HepG2 (cell line): ENCODE results near the gene YAP1. TPM values are rescaled to one million over a fixed set of nuclear protein-coding genes. Genes with fewer than 3 reads are reported as not detected.

Experiments used
- CCAR2 ChIP-seq: fragments of 200-400 bp; formaldehyde crosslinking; optimal IDR thresholded peaks from 2 replicates; pipeline ENCODE3; 2018; ENCODE audit warnings: low read depth, mild to moderate bottlenecking, low read length, moderate library complexity
- EHMT2 ChIP-seq: fragments of 200-600 bp; sonication (generic); IDR thresholded peaks from 2 replicates; pipeline ENCODE4 v1.7.0; 2017; ENCODE audit warnings: antibody characterized with exemption, low read depth, low read length, borderline replicate concordance
- FIP1L1 ChIP-seq: fragments of 200-400 bp; formaldehyde crosslinking; IDR thresholded peaks from 2 replicates; pipeline ENCODE4 v1.6.1; 2018; ENCODE audit warnings: low read depth, mild to moderate bottlenecking, low read length, moderate library complexity, borderline replicate concordance; ENCODE audit not compliant: insufficient read depth
- GATA4 ChIP-seq: sonication (generic); IDR thresholded peaks from 2 replicates; pipeline ENCODE4 v1.6.1; 2016; ENCODE audit warnings: antibody characterized with exemption, low read depth, borderline replicate concordance
- HES4 ChIP-seq: sonication (generic); formaldehyde crosslinking; IDR thresholded peaks from 2 replicates; pipeline ENCODE4 v1.9.0; 2021; ENCODE audit warnings: mild to moderate bottlenecking, missing genetic modification reagents, borderline replicate concordance
- KAT2B ChIP-seq: fragments of 150-350 bp; IDR thresholded peaks from 2 replicates; pipeline ENCODE4 v1.6.1; 2014; ENCODE audit warnings: low read depth, low read length, borderline replicate concordance
- NFKB2 ChIP-seq: sonication (generic); formaldehyde crosslinking; IDR thresholded peaks from 2 replicates; pipeline ENCODE4 v1.4.0; 2020; ENCODE audit warnings: missing genetic modification reagents, borderline replicate concordance
- PHF21A ChIP-seq: sonication (generic); formaldehyde crosslinking; IDR thresholded peaks from 2 replicates; pipeline ENCODE4 v1.5.0; 2020; ENCODE audit warnings: mild to moderate bottlenecking, missing genetic modification reagents
- TBX2 ChIP-seq: sonication (generic); formaldehyde crosslinking; IDR thresholded peaks from 2 replicates; pipeline ENCODE4 v1.5.0; 2020; ENCODE audit warnings: missing genetic modification reagents, mild to moderate bottlenecking, borderline replicate concordance
- ZKSCAN8 ChIP-seq: IDR thresholded peaks from 2 replicates; pipeline ENCODE4 v1.6.1; 2016; ENCODE audit warnings: borderline replicate concordance, missing genetic modification reagents, missing compliant biosample characterization
- ZMAT3 ChIP-seq: sonication (generic); formaldehyde crosslinking; conservative IDR thresholded peaks from 2 replicates; pipeline ENCODE4 v1.7.0; 2021; ENCODE audit warnings: missing genetic modification reagents
- ZNF274 ChIP-seq: sonication (generic); formaldehyde crosslinking; IDR thresholded peaks from 2 replicates; pipeline ENCODE4 v1.5.1; 2020; ENCODE audit warnings: mild to moderate bottlenecking, missing genetic modification reagents
- ZNF737 ChIP-seq: sonication (generic); formaldehyde crosslinking; IDR thresholded peaks from 2 replicates; pipeline ENCODE4 v1.5.0; 2020; ENCODE audit warnings: missing genetic modification reagents, mild to moderate bottlenecking, borderline replicate concordance
- polyA plus RNA-seq, 8 experiments: library from polyadenylated mRNA; depleted of rRNA in 3 of 8; stranded (reverse) in 7 of 8; unstranded in 1 of 8; fragments of >200 nt; fragmentation: Illumina TruSeq in 4 of 8; extraction: Trizol in 4 of 8; gene quantifications; 2 replicates each; pipeline versions ENCODE4 v1.2.1 to v1.2.3, GENCODE V29; 2011 to 2016; ENCODE audit warnings: low read depth in 4 of 8, missing spikeins in 1 of 8, mixed read lengths in 1 of 8; ENCODE audit not compliant: insufficient read depth in 1 of 8
- total RNA-seq, 5 experiments: library from RNA; depleted of rRNA; stranded (reverse); fragments of >200 nt; fragmentation: Illumina TruSeq; extraction: Trizol; gene quantifications; 2 replicates each; pipeline ENCODE4 v1.2.3, GENCODE V29; 2016; ENCODE audit warnings: low read depth in 1 of 5
- TF ChIP-seq, protein P1 (sequence below): sonication (generic); formaldehyde crosslinking; IDR thresholded peaks from 2 replicates; pipeline ENCODE4 v1.5.0; 2020; ENCODE audit warnings: mild to moderate bottlenecking, missing genetic modification reagents
- TF ChIP-seq, protein P2 (sequence below): fragments of 450-650 bp; IDR thresholded peaks from 2 replicates; pipeline ENCODE4 v1.6.1; 2016
- TF ChIP-seq, protein P3 (sequence below): sonication (generic); formaldehyde crosslinking; IDR thresholded peaks from 2 replicates; pipeline ENCODE4 v1.8.1; 2023; ENCODE audit warnings: missing genetic modification reagents, mild to moderate bottlenecking, borderline replicate concordance
- TF ChIP-seq, protein P4 (sequence below): sonication (generic); formaldehyde crosslinking; IDR thresholded peaks from 2 replicates; pipeline ENCODE4 v1.5.1; 2020; ENCODE audit warnings: missing genetic modification reagents, mild to moderate bottlenecking, borderline replicate concordance
- TF ChIP-seq, protein P5 (sequence below), 2 experiments: sonication (generic) in 1 of 2; formaldehyde crosslinking in 1 of 2; IDR thresholded peaks; 2 replicates each; pipeline versions ENCODE4 v1.4.0 to v1.6.1; 2018 to 2020; ENCODE audit warnings: missing genetic modification reagents in 2 of 2, borderline replicate concordance in 1 of 2, low read depth in 1 of 2, mild to moderate bottlenecking in 1 of 2, missing biosample characterization in 1 of 2

Gene YAP1
- total and polyA plus RNA-seq, 2 of the 13 experiments (the other 11 are each of a cell fraction or from before 2014, with no cell fraction given), result 59.5 to 91.0 TPM

DNA sequence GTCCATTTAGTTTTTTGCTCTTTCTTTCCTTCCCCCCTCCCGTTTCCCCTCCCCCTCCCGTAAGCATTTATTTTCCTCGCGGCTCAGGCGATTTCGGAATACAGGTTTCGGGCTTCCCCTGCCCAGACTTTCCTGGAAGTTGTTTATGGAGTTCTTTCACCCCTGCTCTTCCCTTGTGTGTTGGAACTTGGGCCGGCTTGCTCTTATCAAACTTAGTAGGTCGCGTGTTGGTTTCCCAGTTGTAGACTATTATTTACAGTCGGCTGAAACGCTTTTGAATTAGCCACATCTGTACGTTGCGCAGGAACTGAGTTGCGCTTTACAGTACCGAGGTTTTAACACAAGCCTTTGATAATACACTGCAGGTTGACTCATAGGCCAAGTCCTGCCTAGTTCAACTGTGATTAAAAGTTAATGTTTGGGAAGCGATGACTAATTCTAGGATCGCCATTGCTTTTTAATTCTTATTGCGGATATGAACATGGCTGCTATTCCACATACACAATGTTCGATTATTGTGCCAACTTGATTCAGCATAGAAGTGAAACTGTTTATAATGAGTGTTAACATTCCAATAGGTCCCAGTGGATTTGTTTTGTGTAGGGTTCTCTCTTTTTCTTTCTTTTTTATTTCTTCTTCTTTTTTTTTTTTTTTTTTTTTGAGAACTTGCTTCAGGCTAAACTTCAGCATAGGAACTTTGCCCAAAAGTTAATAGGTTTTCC, 1.7 kb downstream of the YAP1 start (continued):
- TF ChIP-seq, protein P1, sequence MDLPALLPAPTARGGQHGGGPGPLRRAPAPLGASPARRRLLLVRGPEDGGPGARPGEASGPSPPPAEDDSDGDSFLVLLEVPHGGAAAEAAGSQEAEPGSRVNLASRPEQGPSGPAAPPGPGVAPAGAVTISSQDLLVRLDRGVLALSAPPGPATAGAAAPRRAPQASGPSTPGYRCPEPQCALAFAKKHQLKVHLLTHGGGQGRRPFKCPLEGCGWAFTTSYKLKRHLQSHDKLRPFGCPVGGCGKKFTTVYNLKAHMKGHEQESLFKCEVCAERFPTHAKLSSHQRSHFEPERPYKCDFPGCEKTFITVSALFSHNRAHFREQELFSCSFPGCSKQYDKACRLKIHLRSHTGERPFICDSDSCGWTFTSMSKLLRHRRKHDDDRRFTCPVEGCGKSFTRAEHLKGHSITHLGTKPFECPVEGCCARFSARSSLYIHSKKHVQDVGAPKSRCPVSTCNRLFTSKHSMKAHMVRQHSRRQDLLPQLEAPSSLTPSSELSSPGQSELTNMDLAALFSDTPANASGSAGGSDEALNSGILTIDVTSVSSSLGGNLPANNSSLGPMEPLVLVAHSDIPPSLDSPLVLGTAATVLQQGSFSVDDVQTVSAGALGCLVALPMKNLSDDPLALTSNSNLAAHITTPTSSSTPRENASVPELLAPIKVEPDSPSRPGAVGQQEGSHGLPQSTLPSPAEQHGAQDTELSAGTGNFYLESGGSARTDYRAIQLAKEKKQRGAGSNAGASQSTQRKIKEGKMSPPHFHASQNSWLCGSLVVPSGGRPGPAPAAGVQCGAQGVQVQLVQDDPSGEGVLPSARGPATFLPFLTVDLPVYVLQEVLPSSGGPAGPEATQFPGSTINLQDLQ (CRISPR knock-in tag), result no peak
- TF ChIP-seq GATA4, result peak; percentile 39; the same call in 1 of the 2 replicates
- no peak for TF ChIP-seq ZNF274 (CRISPR knock-in tag)
- TF ChIP-seq, protein P2, sequence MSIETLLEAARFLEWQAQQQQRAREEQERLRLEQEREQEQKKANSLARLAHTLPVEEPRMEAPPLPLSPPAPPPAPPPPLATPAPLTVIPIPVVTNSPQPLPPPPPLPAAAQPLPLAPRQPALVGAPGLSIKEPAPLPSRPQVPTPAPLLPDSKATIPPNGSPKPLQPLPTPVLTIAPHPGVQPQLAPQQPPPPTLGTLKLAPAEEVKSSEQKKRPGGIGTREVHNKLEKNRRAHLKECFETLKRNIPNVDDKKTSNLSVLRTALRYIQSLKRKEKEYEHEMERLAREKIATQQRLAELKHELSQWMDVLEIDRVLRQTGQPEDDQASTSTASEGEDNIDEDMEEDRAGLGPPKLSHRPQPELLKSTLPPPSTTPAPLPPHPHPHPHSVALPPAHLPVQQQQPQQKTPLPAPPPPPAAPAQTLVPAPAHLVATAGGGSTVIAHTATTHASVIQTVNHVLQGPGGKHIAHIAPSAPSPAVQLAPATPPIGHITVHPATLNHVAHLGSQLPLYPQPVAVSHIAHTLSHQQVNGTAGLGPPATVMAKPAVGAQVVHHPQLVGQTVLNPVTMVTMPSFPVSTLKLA, result 0 out of 2 replicates have a peak, but pooled peaks have one; percentile 8
- TF ChIP-seq ZKSCAN8 (CRISPR knock-in tag), result no peak
- no peak for TF ChIP-seq KAT2B
- no peak for TF ChIP-seq ZNF737 (CRISPR knock-in tag)
- TF ChIP-seq HES4 (CRISPR knock-in tag), result no peak
- TF ChIP-seq, protein P3, sequence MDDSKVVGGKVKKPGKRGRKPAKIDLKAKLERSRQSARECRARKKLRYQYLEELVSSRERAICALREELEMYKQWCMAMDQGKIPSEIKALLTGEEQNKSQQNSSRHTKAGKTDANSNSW (CRISPR knock-in tag), result no peak
- TF ChIP-seq, protein P4, sequence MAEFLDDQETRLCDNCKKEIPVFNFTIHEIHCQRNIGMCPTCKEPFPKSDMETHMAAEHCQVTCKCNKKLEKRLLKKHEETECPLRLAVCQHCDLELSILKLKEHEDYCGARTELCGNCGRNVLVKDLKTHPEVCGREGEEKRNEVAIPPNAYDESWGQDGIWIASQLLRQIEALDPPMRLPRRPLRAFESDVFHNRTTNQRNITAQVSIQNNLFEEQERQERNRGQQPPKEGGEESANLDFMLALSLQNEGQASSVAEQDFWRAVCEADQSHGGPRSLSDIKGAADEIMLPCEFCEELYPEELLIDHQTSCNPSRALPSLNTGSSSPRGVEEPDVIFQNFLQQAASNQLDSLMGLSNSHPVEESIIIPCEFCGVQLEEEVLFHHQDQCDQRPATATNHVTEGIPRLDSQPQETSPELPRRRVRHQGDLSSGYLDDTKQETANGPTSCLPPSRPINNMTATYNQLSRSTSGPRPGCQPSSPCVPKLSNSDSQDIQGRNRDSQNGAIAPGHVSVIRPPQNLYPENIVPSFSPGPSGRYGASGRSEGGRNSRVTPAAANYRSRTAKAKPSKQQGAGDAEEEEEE (CRISPR knock-in tag), result no peak
- TF ChIP-seq FIP1L1, result no peak
- TF ChIP-seq ZMAT3, result no peak
- peak; percentile 71; the same call in 1 of the 2 replicates for TF ChIP-seq EHMT2
- 0 out of 2 replicates have a peak, but pooled peaks have one; percentile 15 for TF ChIP-seq TBX2 (CRISPR knock-in tag)
- TF ChIP-seq, protein P5, sequence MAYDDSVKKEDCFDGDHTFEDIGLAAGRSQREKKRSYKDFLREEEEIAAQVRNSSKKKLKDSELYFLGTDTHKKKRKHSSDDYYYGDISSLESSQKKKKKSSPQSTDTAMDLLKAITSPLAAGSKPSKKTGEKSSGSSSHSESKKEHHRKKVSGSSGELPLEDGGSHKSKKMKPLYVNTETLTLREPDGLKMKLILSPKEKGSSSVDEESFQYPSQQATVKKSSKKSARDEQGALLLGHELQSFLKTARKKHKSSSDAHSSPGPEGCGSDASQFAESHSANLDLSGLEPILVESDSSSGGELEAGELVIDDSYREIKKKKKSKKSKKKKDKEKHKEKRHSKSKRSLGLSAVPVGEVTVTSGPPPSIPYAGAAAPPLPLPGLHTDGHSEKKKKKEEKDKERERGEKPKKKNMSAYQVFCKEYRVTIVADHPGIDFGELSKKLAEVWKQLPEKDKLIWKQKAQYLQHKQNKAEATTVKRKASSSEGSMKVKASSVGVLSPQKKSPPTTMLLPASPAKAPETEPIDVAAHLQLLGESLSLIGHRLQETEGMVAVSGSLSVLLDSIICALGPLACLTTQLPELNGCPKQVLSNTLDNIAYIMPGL (CRISPR knock-in tag; IDR thresholded peaks at IDR 0.05; ENCODE audit: borderline replicate concordance in 1 of 2, low read depth in 1 of 2), result peak in 1 of 2 experiments; percentile 12; a peak in 2 of 4 replicates
- TF ChIP-seq CCAR2, result peak; percentile 81
- peak; percentile 53; the same call in 1 of the 2 replicates for TF ChIP-seq PHF21A (CRISPR knock-in tag)
- no peak for TF ChIP-seq NFKB2 (CRISPR knock-in tag)
